Neural progenitor cell (in vitro differentiated cells): ENCODE results near the gene GPS1.

Experiments used
- CTCF ChIP-seq: fragments of 200-600 bp; sonication (generic); IDR thresholded peaks from 2 replicates; pipeline ENCODE4 v1.5.1; 2017; ENCODE audit warnings: antibody characterized with exemption, mild to moderate bottlenecking
- EZH2phosphoT487 ChIP-seq: fragments of 200-600 bp; sonication (generic); IDR thresholded peaks from 2 replicates; pipeline ENCODE4 v1.6.1; 2017; ENCODE audit warnings: antibody characterized with exemption

DNA sequence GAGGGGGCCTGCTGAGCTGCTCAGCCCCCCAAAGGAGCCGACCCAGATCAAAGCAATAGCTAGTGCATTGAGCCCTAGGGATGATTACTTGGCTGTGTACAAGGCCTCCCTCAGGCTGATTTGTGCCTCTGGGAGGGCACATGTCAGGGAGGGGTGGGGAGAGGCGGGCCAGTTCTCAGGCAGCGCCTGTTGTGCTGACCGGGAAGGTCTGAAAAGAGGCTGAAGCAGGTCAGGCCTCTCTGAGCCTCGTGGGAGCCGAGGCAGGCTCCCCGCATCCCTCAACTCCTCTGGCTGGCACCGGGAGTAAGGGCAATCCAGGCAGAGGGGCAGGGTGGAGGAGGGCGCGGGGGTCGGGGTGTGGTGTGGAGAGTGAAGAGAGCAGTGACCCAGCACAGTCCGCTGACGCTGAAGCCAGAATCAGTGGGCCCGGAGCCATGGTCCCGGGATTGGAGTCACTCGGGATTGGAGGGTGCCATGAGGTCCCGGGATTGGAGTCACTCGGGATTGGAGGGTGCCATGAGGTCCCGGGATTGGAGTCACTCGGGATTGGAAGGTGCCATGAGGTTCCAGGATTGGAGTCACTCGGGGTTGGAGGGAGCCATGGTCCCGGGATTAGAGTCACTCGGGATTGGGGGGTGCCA lies 17.2 kb upstream of the GPS1 start:
- TF ChIP-seq CTCF, result no peak
- TF ChIP-seq EZH2phosphoT487, result no peak
